ENCODE measurements around the gene TPD52L1. TPM values are rescaled to one million over a fixed set of nuclear protein-coding genes. Genes with fewer than 3 reads are reported as not detected.

Gene TPD52L1
- total and polyA plus RNA-seq, 10 of the 15 experiments (the other 5 are each of a cell fraction or from before 2014, with no cell fraction given), result 0.03 to 2.6 (median 0.16) TPM; not detected in 3

GRCh38 chr6:125188594-125189203, 35.1 kb downstream of the TPD52L1 start:
- Histone ChIP-seq H3K9ac (ENCODE audit: control insufficient read depth, insufficient read depth, low read length) (no peak overlapping the region), H3K79me2 (ENCODE audit: control insufficient read depth, insufficient read depth, low read length) (no peaks in the 10 kb centered on the region), H3K4me1 (ENCODE audit: control insufficient read depth, insufficient read depth, low read length) (no peaks in the 10 kb centered on the region), H3K4me2 (ENCODE audit: control insufficient read depth, insufficient read depth) (no peak overlapping the region), H3K27ac (ENCODE audit: control insufficient read depth, insufficient read depth) (no peak overlapping the region), H4K20me1 (ENCODE audit: control insufficient read depth, insufficient read depth) (no peaks in the 10 kb centered on the region), H3K27me3 (replicated peaks in 1 of 2; ENCODE audit: control insufficient read depth in 2 of 2, insufficient read depth in 2 of 2, low read length in 1 of 2) (no peaks in the 10 kb centered on the region), H2AFZ (ENCODE audit: control insufficient read depth, low read depth, low read length) (no peak overlapping the region), H3K9me3 (replicated peaks; ENCODE audit: control insufficient read depth, insufficient read depth, low read length) (no peaks in the 10 kb centered on the region), H3K36me3 (ENCODE audit: control insufficient read depth in 2 of 2, insufficient read depth in 2 of 2, low read length in 1 of 2) (no peaks in the 10 kb centered on the region), H3K4me3 (no peak overlapping the region)
- WGBS (ENCODE audit: insufficient coverage, insufficient replicate concordance, low lambda C conversion rate, missing lambda C conversion rate), result 0% methylated on average over 1 of the region's 1 CpG
- in situ Hi-C loops (cut with MboI), result no loop called here
- TF ChIP-seq ZNF217 (IDR thresholded peaks at IDR 0.05) (no peak), ZNF687 (IDR thresholded peaks at IDR 0.05) (no peak), SUPT20H (IDR thresholded peaks at IDR 0.05; ENCODE audit: borderline replicate concordance, control insufficient read depth, low read depth, low read length) (no peak), HDAC6 (IDR thresholded peaks at IDR 0.05; ENCODE audit: unreplicated experiment) (no peak), BRCA1 (IDR thresholded peaks at IDR 0.05; ENCODE audit: low read depth, low read length) (no peak), REST (IDR thresholded peaks at IDR 0.05; ENCODE audit: low read depth, low read length) (no peak), E2F8 (IDR thresholded peaks at IDR 0.05; ENCODE audit: low read depth, partially characterized antibody) (no peak), ZBTB33 (IDR thresholded peaks at IDR 0.05) (no peak)
- intact Hi-C loops (cut with micrococcal nuclease; ENCODE audit: unreplicated experiment), result no loop called here
- ChIA-PET CTCF (interaction anchor here (1.4 kb wide), 1 partner anchor 11 kb away, joined by 3 read pairs; no protein-coding TSS in a partner anchor), RAD21 (ENCODE audit: unreplicated experiment) (no interaction called here), POLR2A (no interaction called here), SMC1A (ENCODE audit: uncharacterized antibody, unreplicated experiment) (no interaction called here)
- FAIRE-seq (no peak), DNase-seq (ENCODE audit: low read depth, low spot score) (no peak), ATAC-seq (no peak)
- no TSS peak for BruUV-seq (replicated peaks)

Data from GM12878 (cell line).